Measurements from ENCODE around the gene USP6NL.

The USP6NL gene

DNA sequence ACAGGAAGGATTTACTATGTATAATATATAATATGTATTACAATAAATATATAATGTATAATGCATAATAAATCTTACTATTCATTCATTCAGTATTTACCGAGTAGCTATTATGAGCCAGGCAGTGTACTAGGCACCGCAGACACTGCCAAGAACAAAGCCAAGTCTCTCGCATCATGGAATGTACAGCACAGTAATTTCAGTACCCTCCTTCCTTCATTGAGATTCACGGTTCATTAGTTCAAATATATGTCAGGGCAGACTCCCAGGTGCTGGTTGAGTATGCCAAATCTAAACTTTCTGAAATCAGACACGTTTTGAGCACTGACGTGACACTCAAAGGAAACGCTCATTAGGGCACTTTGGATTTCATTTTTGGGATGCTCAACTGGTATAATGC, 9.1 kb downstream of the USP6NL start:
- DNase-seq (ENCODE audit: low read depth, low spot score), result no peak
- no peak overlapping the region for H3K4me3 ChIP-seq
- no peaks in the 10 kb centered on the region for H3K9me3 ChIP-seq (ENCODE audit: low read depth, low read length)
- H3K9ac ChIP-seq (ENCODE audit: insufficient read length), result no peak overlapping the region
- TF ChIP-seq POLR2AphosphoS5 (IDR thresholded peaks at IDR 0.05; ENCODE audit: borderline replicate concordance, low read depth, low read length), result no peak
- TF ChIP-seq EZH2 (IDR thresholded peaks at IDR 0.05), result no peak
- no peak for TF ChIP-seq FOXP2 (optimal IDR thresholded peaks at IDR 0.05; ENCODE audit: control extremely low read depth, extremely low read length, insufficient read depth)
- no peak overlapping the region for H3K27ac ChIP-seq
- no peaks in the 10 kb centered on the region for H3K36me3 ChIP-seq (ENCODE audit: insufficient read depth, low read length)

DNA sequence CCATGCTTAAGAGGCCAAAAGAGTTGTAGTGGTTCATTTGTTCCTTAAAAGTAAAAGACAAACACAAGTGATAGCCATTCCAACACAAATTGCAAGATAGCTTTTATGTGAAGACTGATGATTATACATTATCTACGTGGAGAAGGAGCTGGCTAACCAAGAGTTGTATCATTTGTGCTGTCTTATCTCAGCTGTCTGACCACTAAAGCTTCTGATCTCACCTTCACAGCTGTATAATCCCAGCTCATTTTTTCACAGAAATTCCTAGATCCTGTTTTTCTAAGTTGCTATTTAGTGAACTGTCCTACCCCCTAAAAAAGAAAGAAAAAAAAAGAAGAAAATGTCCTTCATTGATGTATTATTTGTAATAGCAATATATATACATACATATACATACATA, 9.8 kb downstream of the USP6NL start:
- H3K36me3 ChIP-seq (ENCODE audit: insufficient read depth, low read length), result no peaks in the 10 kb centered on the region
- H3K9me3 ChIP-seq (ENCODE audit: low read depth, low read length), result no peaks in the 10 kb centered on the region
- TF ChIP-seq POLR2AphosphoS5 (IDR thresholded peaks at IDR 0.05; ENCODE audit: borderline replicate concordance, low read depth, low read length) (no peak), FOXP2 (optimal IDR thresholded peaks at IDR 0.05; ENCODE audit: control extremely low read depth, extremely low read length, insufficient read depth) (no peak), EZH2 (IDR thresholded peaks at IDR 0.05) (no peak)
- no peak overlapping the region for H3K9ac ChIP-seq (ENCODE audit: insufficient read length)
- no peak overlapping the region for H3K27ac ChIP-seq
- DNase-seq (ENCODE audit: low read depth, low spot score), result no peak
- no peak overlapping the region for H3K4me3 ChIP-seq

DNA sequence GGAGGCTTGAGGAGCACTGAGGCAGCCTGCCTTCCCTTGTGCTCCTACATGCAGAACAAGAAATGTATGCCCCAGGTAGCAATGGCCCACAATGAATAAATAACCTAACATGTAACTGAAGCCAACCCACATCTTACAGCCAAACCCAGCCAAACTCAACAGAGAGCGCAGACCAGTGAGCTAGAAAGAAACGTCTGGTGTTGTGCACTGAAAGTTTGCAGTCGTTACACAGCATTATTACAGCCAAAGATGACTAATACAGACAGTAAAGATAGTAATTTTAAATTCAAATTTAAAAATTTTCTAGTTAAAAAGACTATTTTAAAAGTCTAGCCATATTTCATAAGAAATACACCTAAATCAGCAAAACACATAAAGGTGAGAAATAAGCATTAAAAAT, 11.2 kb downstream of the USP6NL start:
- DNase-seq (ENCODE audit: low read depth, low spot score), result no peak
- Histone ChIP-seq H3K4me3 (no peak overlapping the region), H3K9ac (ENCODE audit: insufficient read length) (no peak overlapping the region), H3K36me3 (ENCODE audit: insufficient read depth, low read length) (no peaks in the 10 kb centered on the region), H3K9me3 (ENCODE audit: low read depth, low read length) (no peaks in the 10 kb centered on the region), H3K27ac (no peak overlapping the region)
- TF ChIP-seq POLR2AphosphoS5 (IDR thresholded peaks at IDR 0.05; ENCODE audit: borderline replicate concordance, low read depth, low read length) (no peak), FOXP2 (optimal IDR thresholded peaks at IDR 0.05; ENCODE audit: control extremely low read depth, extremely low read length, insufficient read depth) (no peak), EZH2 (IDR thresholded peaks at IDR 0.05) (no peak)

DNA sequence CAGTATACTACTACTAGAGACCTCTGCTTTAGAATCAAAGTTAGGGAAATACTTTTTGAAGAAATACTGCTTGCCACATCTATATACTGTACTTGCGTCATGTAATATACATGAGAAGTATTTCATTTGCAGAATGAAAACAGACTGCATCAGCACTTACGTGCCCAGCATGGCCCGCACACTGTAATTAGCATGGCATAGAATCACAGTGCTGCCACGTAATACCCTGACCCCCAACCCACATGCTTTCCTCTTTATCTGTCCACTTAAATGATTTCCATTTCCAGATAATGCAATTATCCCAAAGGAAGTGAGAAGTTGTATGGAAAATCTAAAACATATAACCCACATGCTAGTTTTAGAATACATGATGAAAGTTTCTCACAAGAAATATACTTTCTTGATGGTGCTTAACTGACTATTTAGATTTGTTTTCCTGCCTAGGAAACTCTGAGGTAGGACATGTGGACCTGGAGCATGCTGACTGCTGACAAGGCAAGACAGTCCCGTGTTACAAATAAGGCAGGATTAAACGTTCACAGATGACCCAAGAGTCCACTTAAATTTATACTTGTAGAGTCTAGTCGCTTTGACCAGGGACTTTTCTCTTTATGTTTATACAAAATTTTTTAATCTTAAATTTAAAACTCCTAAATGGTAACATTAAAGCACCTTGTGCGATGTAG, 12.6 kb downstream of the USP6NL start:
- Histone ChIP-seq H3K9me3 (ENCODE audit: low read depth, low read length) (no peaks in the 10 kb centered on the region), H3K4me3 (0 out of 2 replicates have a peak overlapping the region, but pooled peaks have one; percentile 38), H3K36me3 (ENCODE audit: insufficient read depth, low read length) (no peaks in the 10 kb centered on the region), H3K9ac (ENCODE audit: insufficient read length) (no peak overlapping the region), H3K27ac (0 out of 2 replicates have a peak overlapping the region, but pooled peaks have one; percentile 31)
- TF ChIP-seq POLR2AphosphoS5 (IDR thresholded peaks at IDR 0.05; ENCODE audit: borderline replicate concordance, low read depth, low read length) (no peak), EZH2 (IDR thresholded peaks at IDR 0.05) (no peak), FOXP2 (optimal IDR thresholded peaks at IDR 0.05; ENCODE audit: control extremely low read depth, extremely low read length, insufficient read depth) (no peak)
- DNase-seq (ENCODE audit: low read depth, low spot score), result no peak

DNA sequence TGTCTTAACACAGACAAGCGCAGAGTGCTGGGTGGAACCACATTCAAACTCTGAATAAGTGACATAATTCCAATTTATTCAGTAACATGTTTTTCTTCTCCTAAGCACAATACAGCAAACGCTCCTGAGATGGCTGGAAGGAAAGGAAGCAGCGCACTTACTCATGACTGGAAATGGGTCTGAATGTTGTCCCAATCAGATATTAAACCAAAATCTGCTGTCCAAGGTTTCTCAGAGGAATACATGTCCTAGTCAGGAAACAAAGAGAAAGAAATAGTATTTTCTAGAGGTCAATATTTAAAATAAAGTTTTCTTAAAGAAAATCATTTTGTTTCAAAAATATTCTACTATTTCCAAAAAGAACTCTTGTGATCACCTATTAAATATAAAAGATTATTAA, 14.0 kb downstream of the USP6NL start:
- Histone ChIP-seq H3K4me3 (no peak overlapping the region), H3K27ac (no peak overlapping the region), H3K36me3 (ENCODE audit: insufficient read depth, low read length) (no peaks in the 10 kb centered on the region), H3K9ac (ENCODE audit: insufficient read length) (no peak overlapping the region), H3K9me3 (ENCODE audit: low read depth, low read length) (no peaks in the 10 kb centered on the region)
- DNase-seq (ENCODE audit: low read depth, low spot score), result no peak
- TF ChIP-seq POLR2AphosphoS5 (IDR thresholded peaks at IDR 0.05; ENCODE audit: borderline replicate concordance, low read depth, low read length), result no peak
- no peak for TF ChIP-seq FOXP2 (optimal IDR thresholded peaks at IDR 0.05; ENCODE audit: control extremely low read depth, extremely low read length, insufficient read depth)
- no peak for TF ChIP-seq EZH2 (IDR thresholded peaks at IDR 0.05)

DNA sequence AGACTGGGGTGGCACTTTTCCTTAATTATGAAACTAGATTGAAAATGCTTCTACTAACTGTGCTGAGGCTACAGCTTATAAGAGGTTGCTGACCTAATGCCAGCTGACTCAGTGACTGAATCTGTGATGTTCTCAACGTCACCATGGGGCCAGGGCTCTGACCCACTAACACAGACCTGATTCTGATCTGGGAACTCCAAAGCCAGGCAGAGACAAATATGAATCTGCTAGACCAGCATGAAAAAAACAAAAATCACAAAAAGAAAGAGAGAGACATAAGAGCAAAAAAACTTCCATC, 16.1 kb downstream of the USP6NL start:
- no peak overlapping the region for H3K9ac ChIP-seq (ENCODE audit: insufficient read length)
- no peaks in the 10 kb centered on the region for H3K36me3 ChIP-seq (ENCODE audit: insufficient read depth, low read length)
- H3K9me3 ChIP-seq (ENCODE audit: low read depth, low read length), result no peaks in the 10 kb centered on the region
- DNase-seq (ENCODE audit: low read depth, low spot score), result no peak
- H3K4me3 ChIP-seq, result no peak overlapping the region
- H3K27ac ChIP-seq, result no peak overlapping the region
- no peak for TF ChIP-seq FOXP2 (optimal IDR thresholded peaks at IDR 0.05; ENCODE audit: control extremely low read depth, extremely low read length, insufficient read depth)
- TF ChIP-seq EZH2 (IDR thresholded peaks at IDR 0.05), result no peak
- TF ChIP-seq POLR2AphosphoS5 (IDR thresholded peaks at IDR 0.05; ENCODE audit: borderline replicate concordance, low read depth, low read length), result no peak

DNA sequence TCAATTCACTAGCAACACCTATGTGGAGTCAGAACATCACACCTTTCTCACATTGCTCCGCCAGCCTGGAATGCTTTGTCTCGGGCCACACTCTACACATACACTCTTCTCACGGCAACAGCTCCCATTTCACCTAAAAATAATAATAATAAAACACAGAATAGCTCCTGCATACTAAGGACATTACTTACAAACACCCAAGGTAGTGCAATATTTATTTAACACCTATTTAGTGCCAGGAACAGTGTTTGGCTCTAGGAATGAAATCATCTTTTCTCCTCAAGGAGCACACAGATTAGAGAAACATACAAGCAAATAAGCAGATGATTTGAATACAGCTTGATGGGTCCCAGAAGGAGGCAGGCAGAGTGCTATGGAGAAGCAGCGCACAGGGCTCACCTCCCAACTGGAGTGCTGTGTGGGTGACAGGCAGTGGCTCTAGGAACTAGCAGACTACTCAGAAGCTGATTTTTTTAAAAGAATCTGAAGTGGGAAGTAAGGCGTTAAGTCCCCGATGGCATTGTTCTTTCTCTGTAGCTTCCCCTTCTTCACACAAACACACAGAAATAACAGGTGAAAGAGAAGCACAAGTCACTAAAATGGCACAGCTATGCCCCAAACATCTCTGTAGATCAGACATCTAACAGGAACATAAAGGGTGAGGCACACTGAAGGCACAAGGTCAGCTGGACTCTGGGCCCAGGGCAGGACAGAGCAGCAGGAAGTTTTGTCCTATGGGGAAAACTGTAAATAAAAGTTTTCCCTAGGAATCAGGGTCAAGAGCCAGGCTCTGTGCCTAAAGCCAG, 16.7 kb downstream of the USP6NL start:
- H3K9me3 ChIP-seq (ENCODE audit: low read depth, low read length), result no peaks in the 10 kb centered on the region
- no peaks in the 10 kb centered on the region for H3K36me3 ChIP-seq (ENCODE audit: insufficient read depth, low read length)
- no peak overlapping the region for H3K9ac ChIP-seq (ENCODE audit: insufficient read length)
- H3K27ac ChIP-seq, result no peak overlapping the region
- no peak for DNase-seq (ENCODE audit: low read depth, low spot score)
- H3K4me3 ChIP-seq, result no peak overlapping the region
- TF ChIP-seq FOXP2 (optimal IDR thresholded peaks at IDR 0.05; ENCODE audit: control extremely low read depth, extremely low read length, insufficient read depth) (no peak), POLR2AphosphoS5 (IDR thresholded peaks at IDR 0.05; ENCODE audit: borderline replicate concordance, low read depth, low read length) (no peak), EZH2 (IDR thresholded peaks at IDR 0.05) (no peak)

DNA sequence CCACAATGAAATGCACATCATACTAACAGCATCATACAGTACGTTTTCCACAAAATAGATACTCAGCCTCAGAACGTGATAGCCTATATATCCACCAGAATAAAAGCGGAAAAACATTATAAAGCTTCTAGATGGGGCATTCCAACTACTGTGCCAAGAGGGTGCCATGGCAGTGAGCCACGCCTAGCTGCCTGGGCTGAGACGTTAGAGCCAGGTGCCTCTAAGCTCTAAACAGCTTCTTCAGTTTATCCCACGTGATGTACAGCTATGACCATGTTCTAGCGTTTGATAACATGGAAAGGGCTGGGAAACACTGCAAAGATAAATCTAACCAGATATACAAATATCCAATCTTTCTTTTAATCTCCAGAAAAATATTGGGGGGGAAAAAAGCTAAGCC, 17.8 kb downstream of the USP6NL start:
- no peak overlapping the region for H3K9ac ChIP-seq (ENCODE audit: insufficient read length)
- no peak for DNase-seq (ENCODE audit: low read depth, low spot score)
- H3K36me3 ChIP-seq (ENCODE audit: insufficient read depth, low read length), result no peaks in the 10 kb centered on the region
- TF ChIP-seq POLR2AphosphoS5 (IDR thresholded peaks at IDR 0.05; ENCODE audit: borderline replicate concordance, low read depth, low read length), result no peak
- TF ChIP-seq FOXP2 (optimal IDR thresholded peaks at IDR 0.05; ENCODE audit: control extremely low read depth, extremely low read length, insufficient read depth), result no peak
- TF ChIP-seq EZH2 (IDR thresholded peaks at IDR 0.05), result no peak
- H3K27ac ChIP-seq, result no peak overlapping the region
- no peaks in the 10 kb centered on the region for H3K9me3 ChIP-seq (ENCODE audit: low read depth, low read length)
- no peak overlapping the region for H3K4me3 ChIP-seq

All from SK-N-MC (cell line).